ENCODE measurements around the gene PSD.

The PSD gene

DNA sequence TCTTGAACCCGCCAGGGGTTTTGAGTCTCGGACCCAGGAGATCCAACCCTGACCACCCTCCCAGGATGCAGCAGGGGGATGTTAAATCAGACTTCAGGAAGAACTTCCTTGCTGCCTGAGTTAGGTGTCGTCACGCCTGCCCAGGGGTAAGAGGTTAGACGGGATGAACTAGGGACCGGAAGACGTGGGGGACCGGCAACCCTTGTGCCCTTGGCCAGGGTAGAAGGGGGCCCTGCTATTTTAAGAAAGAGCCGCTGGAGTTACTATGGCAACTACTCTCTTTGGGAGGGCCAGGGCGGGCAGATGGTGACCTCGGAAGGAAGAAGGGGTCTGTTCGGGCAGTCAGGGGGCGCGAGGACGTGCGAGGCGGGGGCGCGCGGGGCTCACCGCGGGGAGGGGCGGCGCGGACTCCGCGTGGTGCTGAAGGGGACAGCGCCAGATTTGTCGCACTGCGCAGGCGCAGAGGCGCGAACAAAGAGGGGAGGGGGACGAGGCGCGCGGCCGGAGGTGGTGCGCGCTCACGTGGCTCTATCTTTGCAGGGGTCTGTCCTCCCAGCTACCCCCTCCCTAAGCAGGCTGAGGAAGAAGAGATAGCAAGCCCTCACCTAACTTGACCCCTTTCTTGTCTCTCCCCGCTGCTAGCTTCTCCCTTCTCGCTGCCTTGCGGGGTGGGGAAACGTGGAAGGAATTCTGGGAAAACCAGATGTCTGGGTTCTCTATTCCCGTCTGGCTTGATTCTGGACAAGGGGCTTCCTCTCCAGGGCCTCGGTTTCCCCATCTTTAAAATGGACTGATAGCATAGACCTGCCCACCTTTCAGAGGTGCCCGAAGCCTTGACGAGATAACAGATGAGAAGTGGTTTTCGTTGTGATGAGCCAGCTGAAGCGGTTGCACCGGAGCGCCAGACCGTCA is 940 bp upstream of the PSD start:
- peak; percentile 48 for DNase-seq

DNA sequence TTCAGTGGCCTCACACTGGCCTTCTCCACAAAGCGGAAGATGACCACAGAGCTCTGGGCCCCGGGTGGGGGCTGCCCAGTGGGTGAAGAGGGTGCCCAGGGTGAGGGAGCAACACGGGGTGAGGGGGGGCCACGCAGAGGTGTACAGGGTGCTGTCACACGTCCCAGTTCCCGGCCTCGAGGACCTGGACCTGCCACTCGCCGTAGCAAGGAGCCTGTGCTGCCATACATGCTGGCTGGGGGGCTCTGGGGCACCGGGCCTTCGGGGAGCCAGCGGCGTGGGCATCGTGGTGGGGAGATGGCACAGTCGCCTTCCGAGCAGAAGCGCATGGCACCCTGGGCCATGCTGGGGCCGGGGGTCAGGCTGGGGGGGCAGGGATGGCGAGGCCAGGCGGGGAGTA is 1.9 kb downstream of the PSD start:
- DNase-seq, result no peak

DNA sequence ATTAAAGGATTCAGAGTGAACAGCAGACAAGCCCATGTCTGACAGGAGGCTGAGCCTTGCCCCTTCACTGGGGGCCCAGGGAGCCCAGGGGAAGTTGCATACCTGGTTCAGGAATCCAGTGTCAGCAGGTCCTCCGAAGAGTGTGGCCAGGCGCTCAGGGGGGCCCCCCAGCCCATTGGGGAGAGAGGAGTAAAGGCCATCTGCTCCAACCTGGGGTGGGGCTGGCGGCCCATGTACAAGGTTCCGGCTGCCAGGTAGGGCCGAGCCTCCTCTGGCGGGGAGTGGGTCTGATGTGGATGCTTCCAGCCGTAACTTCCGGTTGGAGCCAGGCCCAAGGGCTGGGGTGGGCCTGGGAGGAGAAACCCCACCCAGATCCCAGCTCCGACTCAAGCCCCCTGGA is 2.3 kb downstream of the PSD start:
- no peak for DNase-seq

DNA sequence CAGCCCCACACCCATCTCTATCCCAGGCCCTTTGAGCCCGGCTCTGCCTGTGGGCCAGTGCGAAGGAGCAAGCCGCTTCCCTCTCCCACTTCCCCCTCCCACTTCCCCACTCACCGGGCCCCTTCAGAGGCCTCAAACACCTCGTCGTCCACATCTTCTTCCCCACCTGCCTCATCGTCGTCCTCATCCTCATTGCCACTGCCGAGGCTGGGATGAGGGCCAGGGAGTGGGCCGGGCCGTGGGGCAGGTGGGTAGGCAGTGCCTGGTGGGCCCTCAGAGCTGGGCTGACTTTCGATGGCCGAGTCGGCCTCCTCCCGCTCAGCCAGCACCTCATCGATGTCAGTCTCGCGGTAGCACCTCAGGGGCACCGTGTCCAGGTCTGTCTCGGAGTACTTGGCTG is 3.8 kb downstream of the PSD start:
- DNase-seq, result no peak

- DNase-seq, result no peak
Observed at GRCh38 chr10:102413806-102414561, 4.6 kb downstream of the PSD start.

- DNase-seq, result no peak
Observed at GRCh38 chr10:102413053-102413705, 5.4 kb downstream of the PSD start.

GRCh38 chr10:102412293-102412692 is 6.3 kb downstream of the PSD start:
- DNase-seq, result no peak

GRCh38 chr10:102411341-102412255 is 7.0 kb downstream of the PSD start:
- DNase-seq, result no peak

- DNase-seq, result no peak
Observed at GRCh38 chr10:102410429-102411073, 8.0 kb downstream of the PSD start.

DNA sequence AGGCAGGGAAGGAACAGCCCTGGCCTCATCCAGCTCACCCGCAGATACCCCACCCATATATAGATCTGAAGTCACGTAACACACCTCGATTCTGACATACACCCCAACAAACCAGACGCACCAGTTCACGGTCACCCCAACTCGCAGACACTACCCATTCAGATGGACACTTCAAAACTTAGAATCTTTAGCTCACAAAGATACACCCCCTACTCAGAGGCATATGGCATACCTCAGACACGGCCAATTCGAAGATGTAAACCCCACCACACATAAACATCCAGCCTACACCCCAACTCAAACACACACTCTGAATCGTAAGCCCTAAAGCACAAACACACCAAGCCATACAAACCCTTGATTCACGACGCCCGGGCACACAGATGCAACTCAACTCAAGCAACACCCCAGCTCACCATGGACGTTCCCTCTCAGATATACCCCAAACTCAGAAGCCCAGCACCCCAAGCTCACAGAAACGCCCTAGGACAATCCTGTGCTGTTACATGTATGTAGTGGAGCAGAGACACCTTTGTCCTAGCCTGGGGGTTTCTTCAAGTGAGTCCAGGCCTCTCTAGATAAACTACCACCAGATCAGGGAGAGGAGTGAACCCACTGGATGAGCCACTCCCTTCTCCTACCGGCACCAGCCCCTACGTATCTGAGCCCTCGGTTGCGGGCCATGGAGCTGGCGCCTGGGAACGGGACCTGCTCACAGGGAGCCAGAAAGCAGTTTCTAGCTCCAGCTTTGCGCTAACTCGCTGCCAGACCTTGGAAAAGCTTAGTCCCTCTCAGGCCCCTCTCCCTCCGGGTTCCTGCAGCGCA is 8.8 kb downstream of the PSD start:
- DNase-seq, result no peak

DNA sequence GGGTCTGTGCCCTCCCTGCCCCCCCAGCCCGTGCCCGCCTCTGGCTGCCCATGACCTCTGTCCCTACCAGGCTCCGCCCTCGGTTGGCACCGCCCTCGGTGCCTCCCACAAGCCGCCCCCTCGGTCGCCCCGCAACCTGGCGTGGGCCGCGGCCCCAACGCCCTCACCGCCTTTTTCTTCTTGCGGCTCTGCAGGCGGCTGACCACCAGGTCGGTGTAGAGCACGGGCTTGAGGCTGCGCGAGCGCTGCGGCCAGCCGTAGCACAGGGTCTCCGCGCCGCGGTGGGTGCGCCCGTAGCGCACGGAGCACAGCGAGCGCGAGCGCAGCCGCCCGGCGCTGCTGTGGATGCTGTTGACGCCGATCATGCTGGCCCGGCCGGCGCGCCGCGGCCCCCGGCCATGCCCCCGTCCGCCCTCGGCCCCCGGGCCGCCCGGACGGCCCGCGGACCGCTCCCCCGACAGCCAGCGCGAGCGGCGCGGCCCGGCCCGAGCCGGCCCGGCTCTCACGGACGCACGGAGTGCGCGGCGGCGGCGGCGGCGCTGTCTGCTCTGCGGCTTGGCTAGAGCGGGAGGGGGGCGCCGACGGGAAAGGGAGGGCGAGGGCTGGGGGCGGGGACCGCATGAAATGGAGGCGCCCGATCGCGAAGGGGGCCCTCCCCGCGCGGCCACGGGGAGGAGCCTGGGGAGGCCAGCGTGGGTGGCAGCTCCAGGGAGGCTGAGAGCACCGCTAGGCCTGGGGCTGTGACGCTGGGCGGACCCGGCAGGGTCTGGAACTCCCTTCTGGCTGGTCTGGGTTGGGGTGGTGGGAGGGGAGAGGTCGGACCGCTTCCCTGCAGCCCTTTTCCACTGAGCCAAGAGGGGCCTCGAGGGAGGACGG is 9.6 kb downstream of the PSD start:
- DNase-seq, result peak; percentile 47

- no peak for DNase-seq
Observed at GRCh38 chr10:102408131-102408727, 10.4 kb downstream of the PSD start.

GRCh38 chr10:102407425-102408130 is 11.0 kb downstream of the PSD start:
- no peak for DNase-seq

- no peak for DNase-seq
Observed at GRCh38 chr10:102406815-102407214, 11.8 kb downstream of the PSD start.

GRCh38 chr10:102405632-102406031 is 13.0 kb downstream of the PSD start:
- DNase-seq, result no peak

DNA sequence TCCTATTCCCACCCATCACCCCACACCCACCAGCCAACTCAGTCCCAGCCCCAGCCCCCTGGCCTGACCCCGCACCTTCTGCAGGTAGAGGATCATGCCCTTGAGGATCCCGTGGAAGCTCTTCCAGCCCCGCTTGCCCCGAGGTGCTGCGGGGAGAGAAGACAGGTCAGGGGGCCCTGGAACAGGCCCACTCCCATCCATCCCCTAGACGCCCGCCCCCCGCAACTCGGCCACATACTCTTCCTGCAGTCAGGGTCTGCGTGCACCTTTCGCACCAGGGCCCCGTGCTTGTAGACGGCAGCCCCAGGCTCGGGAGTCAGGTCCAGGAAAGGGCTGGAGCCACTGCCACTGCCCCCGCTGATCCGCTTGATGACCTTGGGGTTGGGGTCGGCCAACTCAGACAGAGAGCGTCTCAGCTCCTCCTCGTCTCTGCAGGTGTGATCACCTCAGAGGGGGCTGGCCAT is 13.4 kb downstream of the PSD start:
- DNase-seq, result no peak

DNA sequence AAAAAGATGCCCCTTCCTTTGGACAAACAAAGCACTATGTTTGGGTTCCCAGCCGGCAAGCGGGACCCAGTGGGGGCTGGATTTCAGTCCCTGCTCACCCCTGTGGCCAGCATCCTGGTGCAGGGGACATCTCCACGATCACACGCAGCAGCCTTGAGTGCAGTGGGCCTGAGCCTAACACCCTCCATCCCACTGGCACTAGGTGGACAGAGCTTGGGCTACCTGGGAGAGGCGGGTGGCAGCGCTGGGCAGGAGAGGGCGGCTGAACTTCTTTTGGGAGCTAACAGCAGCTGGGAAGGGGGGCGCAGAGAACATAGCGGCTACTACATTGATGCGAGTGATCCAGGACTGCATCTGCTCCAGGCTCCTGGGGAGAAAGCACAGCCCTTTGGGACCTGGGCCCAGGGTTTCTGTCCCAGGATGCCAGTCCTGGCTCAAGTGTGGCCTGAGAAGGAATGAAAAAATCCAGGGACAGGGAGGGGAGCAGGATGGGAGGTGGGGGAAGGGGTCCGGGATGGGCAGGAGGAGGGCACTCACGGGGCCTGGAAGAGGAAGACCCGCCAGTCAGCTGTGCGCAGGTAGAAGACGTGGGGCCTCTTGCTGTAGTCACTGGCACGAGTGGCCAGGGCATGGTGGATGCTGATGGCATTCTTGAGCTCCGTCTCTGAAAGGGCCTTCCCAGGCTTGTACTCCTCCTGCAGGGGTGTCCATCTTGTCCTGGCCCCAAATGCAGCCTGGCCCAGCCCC is 14.1 kb downstream of the PSD start:
- DNase-seq, result no peak

- DNase-seq, result no peak
Observed at GRCh38 chr10:102403115-102403514, 15.5 kb downstream of the PSD start.
